Mesenchymal stem cell (in vitro differentiated cells and primary cell): Measurements from ENCODE around the gene BRD3.

Source experiments
- DNase-seq: peaks from one replicate; pipeline ENCODE4 v3.0.0-alpha.2; 2013
- H2AFZ ChIP-seq: one replicate; pipeline ENCODE4 v1.6.1; 2013; ENCODE audit warnings: low read depth, mild to moderate bottlenecking, control low read depth, inconsistent platforms, low read length, moderate library complexity
- H2AK5ac ChIP-seq: 2 replicates; pipeline ENCODE4 v1.6.1; 2013; ENCODE audit warnings: low read length, moderate library complexity, mild to moderate bottlenecking, inconsistent platforms; ENCODE audit not compliant: severe bottlenecking
- H2BK120ac ChIP-seq: one replicate; pipeline ENCODE4 v1.6.1; 2013; ENCODE audit warnings: low read depth, mild to moderate bottlenecking, inconsistent platforms, low read length, moderate library complexity
- H2BK12ac ChIP-seq, 2 experiments: one replicate each; pipeline ENCODE4 v1.6.1; 2013; ENCODE audit warnings: inconsistent platforms in 2 of 2, low read length in 2 of 2, mild to moderate bottlenecking in 2 of 2, moderate library complexity in 2 of 2, control low read depth in 1 of 2
- H2BK15ac ChIP-seq: one replicate; pipeline ENCODE4 v1.6.1; 2013; ENCODE audit warnings: mild to moderate bottlenecking, low read depth, inconsistent platforms; ENCODE audit not compliant: poor library complexity, severe bottlenecking
- H2BK5ac ChIP-seq: 2 replicates; pipeline ENCODE4 v1.6.1; 2013; ENCODE audit warnings: low read depth, mild to moderate bottlenecking, low read length, control low read depth, inconsistent platforms; ENCODE audit not compliant: poor library complexity, severe bottlenecking
- H3K14ac ChIP-seq, 2 experiments: one replicate each; pipeline ENCODE4 v1.6.1; 2013; ENCODE audit warnings: inconsistent platforms in 2 of 2, low read length in 2 of 2, control low read depth in 1 of 2, mild to moderate bottlenecking in 1 of 2, moderate library complexity in 1 of 2
- H3K18ac ChIP-seq, 2 experiments: one replicate each; pipeline ENCODE4 v1.6.1; 2013; ENCODE audit warnings: inconsistent platforms in 2 of 2, low read length in 2 of 2, control low read depth in 1 of 2, low read depth in 1 of 2, mild to moderate bottlenecking in 1 of 2
- H3K23ac ChIP-seq, 2 experiments: one replicate each; pipeline ENCODE4 v1.6.1; 2013; ENCODE audit warnings: inconsistent platforms in 2 of 2, low read length in 2 of 2, mild to moderate bottlenecking in 2 of 2, moderate library complexity in 2 of 2, control low read depth in 1 of 2
- H3K27ac ChIP-seq: 2 replicates; pipeline ENCODE4 v1.5.1; 2013; ENCODE audit warnings: mild to moderate bottlenecking, moderate library complexity, low read length, control low read depth, inconsistent platforms; ENCODE audit not compliant: poor library complexity, severe bottlenecking
- H3K27me3 ChIP-seq, 2 experiments: 2 replicates each; pipeline versions ENCODE4 v1.6.1 to v1.7.0; 2013; ENCODE audit warnings: low read length in 2 of 2, mild to moderate bottlenecking in 2 of 2, moderate library complexity in 2 of 2, control low read depth in 1 of 2, inconsistent platforms in 1 of 2; ENCODE audit not compliant: control insufficient read depth in 1 of 2, insufficient read depth in 1 of 2
- H3K36me3 ChIP-seq, 2 experiments: 2 replicates each; pipeline versions ENCODE4 v1.6.1 to v1.7.0; 2013; ENCODE audit warnings: low read length in 2 of 2, control low read depth in 1 of 2, inconsistent platforms in 1 of 2, low read depth in 1 of 2, mild to moderate bottlenecking in 1 of 2; ENCODE audit not compliant: insufficient read depth in 2 of 2, control insufficient read depth in 1 of 2
- H3K4ac ChIP-seq, 2 experiments: one replicate each; pipeline ENCODE4 v1.6.1; 2013; ENCODE audit warnings: inconsistent platforms in 2 of 2, low read length in 2 of 2, mild to moderate bottlenecking in 2 of 2, moderate library complexity in 2 of 2, control low read depth in 1 of 2, low read depth in 1 of 2
- H3K4me1 ChIP-seq: 2 replicates; pipeline ENCODE4 v1.6.1; 2013; ENCODE audit warnings: low read depth, low read length, control low read depth; ENCODE audit not compliant: control insufficient read depth, insufficient read depth
- H3K4me2 ChIP-seq: 2 replicates; pipeline ENCODE4 v1.6.1; 2013; ENCODE audit warnings: low read length, mild to moderate bottlenecking, inconsistent platforms; ENCODE audit not compliant: poor library complexity, severe bottlenecking
- H3K4me3 ChIP-seq, 2 experiments: 2 replicates each; pipeline versions ENCODE4 v1.5.1 to v1.7.0; 2013; ENCODE audit warnings: low read length in 2 of 2, mild to moderate bottlenecking in 2 of 2, control low read depth in 1 of 2, low read depth in 1 of 2; ENCODE audit not compliant: insufficient read depth in 1 of 2
- H3K79me1 ChIP-seq: replicated peaks from 2 replicates; pipeline ENCODE4 v1.6.1; 2013; ENCODE audit warnings: mild to moderate bottlenecking, control low read depth, low read length, inconsistent platforms; ENCODE audit not compliant: poor library complexity, severe bottlenecking
- H3K9ac ChIP-seq: 2 replicates; pipeline ENCODE4 v1.7.0; 2013; ENCODE audit warnings: mild to moderate bottlenecking, low read length, moderate library complexity
- H3K9me3 ChIP-seq: 2 replicates; pipeline ENCODE4 v1.7.0; 2013; ENCODE audit warnings: mild to moderate bottlenecking, low read length; ENCODE audit not compliant: control insufficient read depth
- H4K8ac ChIP-seq: one replicate; pipeline ENCODE4 v1.6.1; 2013; ENCODE audit warnings: inconsistent platforms, mild to moderate bottlenecking, low read length, moderate library complexity
- H4K91ac ChIP-seq: one replicate; pipeline ENCODE4 v1.6.1; 2013; ENCODE audit warnings: mild to moderate bottlenecking, low read length, inconsistent platforms
- WGBS: methylation state at CpG from one replicate; pipeline ENCODE4 v1.1.7; 2013; ENCODE audit warnings: mixed read lengths; 5-methylcytosine and 5-hydroxymethylcytosine counted together

BRD3 gene

DNA sequence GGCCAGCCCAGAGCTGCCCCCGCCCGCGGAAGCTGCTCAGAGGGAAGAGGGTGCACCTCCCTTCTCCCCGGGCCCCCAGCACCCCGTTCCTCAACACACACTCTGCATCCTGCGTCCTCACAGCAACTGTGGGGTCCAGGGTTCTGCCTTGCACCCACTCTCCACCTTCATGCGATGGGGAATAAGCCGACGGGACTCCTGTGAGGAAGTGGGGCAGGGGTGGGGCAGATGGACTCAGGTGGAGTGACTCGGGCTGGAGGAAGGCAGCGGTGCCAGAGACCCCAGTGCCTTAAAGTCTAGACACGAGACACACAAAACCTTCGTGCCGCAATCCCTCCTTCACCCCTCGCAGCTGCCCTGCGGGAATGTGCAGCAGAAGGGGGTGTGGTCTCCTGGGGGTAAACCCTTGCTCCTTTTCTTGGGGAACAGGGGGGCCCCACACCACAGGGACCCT is 8.6 kb downstream of the BRD3 start:
- H3K4me3 ChIP-seq, result no peak overlapping the region
- H2BK5ac ChIP-seq, result no peak overlapping the region
- no peak overlapping the region for H2BK12ac ChIP-seq
- H3K14ac ChIP-seq, result no peak overlapping the region
- no peak overlapping the region for H3K4ac ChIP-seq
- H2BK15ac ChIP-seq, result no peak overlapping the region
- H3K23ac ChIP-seq, result no peak overlapping the region
- H2BK120ac ChIP-seq, result no peak overlapping the region
- no peak overlapping the region for H2AK5ac ChIP-seq
- 95% methylated on average over 10 of the region's 16 CpGs for WGBS
- no peak overlapping the region for H4K91ac ChIP-seq
- peaks cover 0 to 57% of the 10 kb centered on the region in 2 experiments for H3K36me3 ChIP-seq
- no peaks in the 10 kb centered on the region for H3K27me3 ChIP-seq
- peaks cover 76% of the 10 kb centered on the region for H3K4me1 ChIP-seq
- no peak overlapping the region for H2AFZ ChIP-seq
- peaks cover 42% of the 10 kb centered on the region for H3K79me1 ChIP-seq
- no peak overlapping the region for H4K8ac ChIP-seq
- H3K9ac ChIP-seq, result no peak overlapping the region
- H3K27ac ChIP-seq, result no peak overlapping the region
- DNase-seq, result no peak
- no peaks in the 10 kb centered on the region for H3K9me3 ChIP-seq
- no peak overlapping the region for H3K18ac ChIP-seq
- no peak overlapping the region for H3K4me2 ChIP-seq

DNA sequence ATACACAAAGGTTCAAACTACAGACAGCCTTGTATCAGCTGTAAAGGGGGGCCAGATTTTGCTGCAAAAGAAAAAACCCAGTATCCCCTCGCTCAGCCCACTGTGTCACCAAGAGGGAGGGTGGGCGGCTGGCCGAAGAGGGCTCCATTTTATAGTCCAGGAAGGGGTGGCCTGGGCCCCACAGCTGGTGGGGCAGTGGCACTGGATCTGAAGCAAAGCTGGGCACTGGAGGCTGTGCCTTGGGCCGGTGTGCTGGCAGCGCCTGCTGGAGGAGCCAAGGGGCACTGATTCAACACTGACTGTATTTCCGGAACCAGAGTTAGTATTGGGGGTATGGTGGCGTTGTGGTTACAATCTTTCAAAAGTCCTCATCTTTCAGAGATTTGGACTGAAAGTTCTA is 9.1 kb downstream of the BRD3 start:
- Histone ChIP-seq H3K4ac (no peak overlapping the region), H2BK12ac (no peak overlapping the region), H3K27ac (no peak overlapping the region), H3K4me3 (no peak overlapping the region), H3K36me3 (peaks cover 0 to 58% of the 10 kb centered on the region in 2 experiments), H4K8ac (no peak overlapping the region), H2BK5ac (no peak overlapping the region), H2AK5ac (no peak overlapping the region), H3K23ac (no peak overlapping the region), H2BK15ac (no peak overlapping the region), H3K27me3 (no peaks in the 10 kb centered on the region), H3K9ac (no peak overlapping the region), H2BK120ac (no peak overlapping the region), H2AFZ (no peak overlapping the region), H3K18ac (no peak overlapping the region), H4K91ac (no peak overlapping the region), H3K79me1 (peaks cover 45% of the 10 kb centered on the region), H3K14ac (no peak overlapping the region), H3K9me3 (no peaks in the 10 kb centered on the region), H3K4me1 (peaks cover 78% of the 10 kb centered on the region), H3K4me2 (no peak overlapping the region)
- 90% methylated on average over 7 of the region's 7 CpGs for WGBS
- no peak for DNase-seq

DNA sequence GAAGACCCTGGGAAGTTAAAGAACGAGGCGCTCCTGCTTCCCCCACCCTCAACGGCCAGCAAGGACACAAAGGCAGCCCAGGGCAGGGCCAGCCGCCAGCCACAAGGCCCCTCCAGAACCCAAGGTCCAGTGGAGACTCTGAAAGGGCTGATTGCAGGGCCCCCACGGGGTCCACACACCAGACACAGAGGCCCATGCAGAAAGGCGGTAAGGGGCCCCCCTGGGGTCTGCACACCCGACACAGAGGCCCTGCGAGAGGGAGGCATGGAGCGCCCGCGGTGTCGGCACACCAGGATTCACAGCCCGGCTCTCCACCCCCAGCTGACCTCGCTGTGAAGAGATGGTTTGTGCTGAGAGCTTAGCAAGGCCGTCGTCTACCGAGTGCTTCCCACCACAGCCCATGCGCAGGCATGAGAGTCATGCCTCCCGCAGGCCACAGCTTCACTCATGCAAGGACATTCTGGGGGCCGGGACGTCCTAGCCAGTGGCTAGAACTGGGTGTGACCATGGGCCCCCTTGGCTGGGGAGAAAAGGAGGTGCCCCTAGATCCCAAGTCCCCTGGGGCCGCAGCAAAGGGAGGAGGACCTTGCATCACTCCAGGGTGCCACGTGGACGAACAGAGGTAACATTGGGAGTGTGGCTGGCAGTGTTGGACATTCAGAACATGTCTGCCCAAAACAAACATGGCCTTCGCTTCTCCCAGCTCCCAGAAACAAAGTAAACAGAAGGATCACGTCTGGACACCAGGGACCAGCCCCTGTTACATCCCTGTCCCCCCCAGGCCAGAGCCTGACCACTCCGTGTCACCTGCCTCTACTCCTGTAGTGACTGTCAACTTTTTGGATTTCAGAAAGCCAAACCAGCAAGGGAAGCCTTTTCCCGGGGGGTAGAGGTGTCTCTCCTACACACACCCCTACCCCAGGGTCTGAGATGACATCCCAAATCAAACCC is 9.8 kb downstream of the BRD3 start:
- Histone ChIP-seq H4K8ac (no peak overlapping the region), H3K79me1 (peaks cover 45% of the 10 kb centered on the region), H3K27me3 (no peaks in the 10 kb centered on the region), H3K4me3 (no peak overlapping the region), H3K9ac (no peak overlapping the region), H2AK5ac (no peak overlapping the region), H3K14ac (no peak overlapping the region), H2BK120ac (no peak overlapping the region), H2BK12ac (no peak overlapping the region), H3K4ac (no peak overlapping the region), H3K18ac (no peak overlapping the region), H3K27ac (no peak overlapping the region), H2BK5ac (no peak overlapping the region), H3K4me2 (no peak overlapping the region), H2BK15ac (no peak overlapping the region), H3K36me3 (peaks cover 2 to 58% of the 10 kb centered on the region in 2 experiments), H3K4me1 (peaks cover 77% of the 10 kb centered on the region), H2AFZ (no peak overlapping the region), H3K23ac (no peak overlapping the region), H3K9me3 (no peaks in the 10 kb centered on the region), H4K91ac (peak overlapping the region; percentile 11)
- no peak for DNase-seq
- WGBS, result 92% methylated on average over 28 of the region's 28 CpGs

DNA sequence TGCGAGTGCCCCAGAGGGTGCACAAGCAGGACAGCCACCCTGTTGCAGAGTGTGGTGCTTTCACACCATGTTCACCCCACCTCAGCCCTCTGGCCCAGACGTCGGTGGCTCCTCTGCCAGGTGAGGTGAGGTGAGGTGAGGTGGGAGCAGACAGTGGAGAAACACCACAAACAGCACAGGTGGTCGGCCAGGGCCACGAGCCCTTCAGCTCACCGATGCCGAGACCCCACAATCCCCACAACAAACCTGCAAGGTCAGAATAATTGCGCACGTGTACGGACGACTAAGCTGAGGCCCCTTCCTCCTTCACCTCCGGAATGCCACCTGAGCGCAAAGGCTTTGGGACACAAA is 10.5 kb downstream of the BRD3 start:
- H2BK5ac ChIP-seq, result no peak overlapping the region
- peaks cover 9 to 58% of the 10 kb centered on the region in 2 experiments for H3K36me3 ChIP-seq
- no peak overlapping the region for H4K8ac ChIP-seq
- H3K23ac ChIP-seq, result no peak overlapping the region
- no peak overlapping the region for H4K91ac ChIP-seq
- no peak overlapping the region for H3K14ac ChIP-seq
- DNase-seq, result no peak
- H3K27me3 ChIP-seq, result no peaks in the 10 kb centered on the region
- H3K9ac ChIP-seq, result no peak overlapping the region
- H3K4me1 ChIP-seq, result peaks cover 71% of the 10 kb centered on the region
- no peaks in the 10 kb centered on the region for H3K9me3 ChIP-seq
- H3K4ac ChIP-seq, result no peak overlapping the region
- 88% methylated on average over 11 of the region's 13 CpGs for whole genome bisulfite sequencing
- H3K4me2 ChIP-seq, result no peak overlapping the region
- H2BK120ac ChIP-seq, result no peak overlapping the region
- H3K18ac ChIP-seq, result no peak overlapping the region
- H3K27ac ChIP-seq, result no peak overlapping the region
- no peak overlapping the region for H2AFZ ChIP-seq
- H2BK12ac ChIP-seq, result no peak overlapping the region
- H2AK5ac ChIP-seq, result no peak overlapping the region
- H2BK15ac ChIP-seq, result no peak overlapping the region
- peaks cover 45% of the 10 kb centered on the region for H3K79me1 ChIP-seq
- H3K4me3 ChIP-seq, result no peak overlapping the region
